Osteoblast (primary cell): Measurements from ENCODE around the gene SUGCT. TPM values are rescaled to one million over a fixed set of nuclear protein-coding genes. Genes with fewer than 3 reads are reported as not detected.

Source experiments
- DNase-seq: peaks from one replicate; pipeline ENCODE4 v3.0.0; 2011; ENCODE audit warnings: low spot score, mixed read lengths; ENCODE audit not compliant: insufficient read length; ENCODE audit errors: missing footprints
- H2AFZ ChIP-seq: 2 replicates; pipeline ENCODE4 v1.6.0; 2011; ENCODE audit warnings: mild to moderate bottlenecking, low read length
- H3K27ac ChIP-seq: 2 replicates; pipeline ENCODE4 v1.5.1; 2011; ENCODE audit warnings: mild to moderate bottlenecking, low read depth, low read length, moderate library complexity
- H3K27me3 ChIP-seq: 2 replicates; pipeline ENCODE4 v1.6.0; 2012; ENCODE audit warnings: mild to moderate bottlenecking, control low read depth, inconsistent platforms, low read length, moderate library complexity; ENCODE audit not compliant: insufficient read depth
- H3K36me3 ChIP-seq: 2 replicates; pipeline ENCODE4 v1.5.1; 2011; ENCODE audit warnings: mild to moderate bottlenecking, low read length, control low read depth, moderate library complexity; ENCODE audit not compliant: insufficient read depth
- H3K4me1 ChIP-seq: 2 replicates; pipeline ENCODE4 v1.5.1; 2011; ENCODE audit warnings: mild to moderate bottlenecking, low read length, control low read depth, moderate library complexity; ENCODE audit not compliant: insufficient read depth
- H3K4me2 ChIP-seq: 2 replicates; pipeline ENCODE4 v1.6.0; 2011; ENCODE audit warnings: mild to moderate bottlenecking, low read length; ENCODE audit not compliant: insufficient read depth
- H3K4me3 ChIP-seq: fragments of 200-600 bp; sonication (generic); 3 replicates; pipeline ENCODE4 v1.5.1; 2012; ENCODE audit warnings: mild to moderate bottlenecking, low read length, inconsistent platforms; ENCODE audit not compliant: insufficient read depth
- H3K79me2 ChIP-seq: 2 replicates; pipeline ENCODE4 v1.6.0; 2012; ENCODE audit warnings: mild to moderate bottlenecking, low read length, control low read depth, inconsistent platforms; ENCODE audit not compliant: insufficient read depth
- H3K9me3 ChIP-seq: 2 replicates; pipeline ENCODE4 v1.5.1; 2011; ENCODE audit warnings: low read depth, low read length, control low read depth
- H4K20me1 ChIP-seq: 2 replicates; pipeline ENCODE4 v1.6.0; 2012; ENCODE audit warnings: mild to moderate bottlenecking, low read length, control low read depth; ENCODE audit not compliant: insufficient read depth
- CTCF ChIP-seq: IDR thresholded peaks from 2 replicates; pipeline ENCODE4 v1.5.1; 2011; ENCODE audit warnings: mild to moderate bottlenecking, low read depth, low read length, moderate library complexity; ENCODE audit errors: extremely low read depth
- total RNA-seq: library from RNA; depleted of rRNA; stranded (reverse); fragments of >200 nt; gene quantifications from 2 replicates; pipeline ENCODE4 v1.2.3, GENCODE V29; 2012

Gene SUGCT
- total RNA-seq, 1 donor: 21.7 TPM

- Histone ChIP-seq H4K20me1 (no peaks in the 10 kb centered on the region), H3K36me3 (no peaks in the 10 kb centered on the region), H3K27me3 (no peaks in the 10 kb centered on the region), H3K9me3 (no peaks in the 10 kb centered on the region), H3K79me2 (no peaks in the 10 kb centered on the region), H3K4me1 (peaks cover 14% of the 10 kb centered on the region), H3K4me3 (no peak overlapping the region), H3K27ac (no peak overlapping the region), H2AFZ (peak overlapping the region; percentile 4), H3K4me2 (no peak overlapping the region)
- no peak for TF ChIP-seq CTCF
- DNase-seq: no peak
These were observed 451.4 kb downstream of the SUGCT start for GRCh38 chr7:40586197-40586596.

GRCh38 chr7:40587419-40587818, 452.6 kb downstream of the SUGCT start:
- H3K9me3 ChIP-seq: no peaks in the 10 kb centered on the region
- no peaks in the 10 kb centered on the region for H3K79me2 ChIP-seq
- no peak overlapping the region for H3K4me2 ChIP-seq
- no peak overlapping the region for H3K27ac ChIP-seq
- no peaks in the 10 kb centered on the region for H3K36me3 ChIP-seq
- peak; percentile 3 for DNase-seq
- H3K4me3 ChIP-seq: no peak overlapping the region
- H2AFZ ChIP-seq: no peak overlapping the region
- H3K4me1 ChIP-seq: peaks cover 14% of the 10 kb centered on the region
- no peaks in the 10 kb centered on the region for H3K27me3 ChIP-seq
- no peak for TF ChIP-seq CTCF
- H4K20me1 ChIP-seq: no peaks in the 10 kb centered on the region

- Histone ChIP-seq H2AFZ (no peak overlapping the region), H3K4me3 (no peak overlapping the region), H4K20me1 (no peaks in the 10 kb centered on the region), H3K4me2 (no peak overlapping the region), H3K36me3 (no peaks in the 10 kb centered on the region), H3K4me1 (no peaks in the 10 kb centered on the region), H3K27me3 (no peaks in the 10 kb centered on the region), H3K27ac (no peak overlapping the region), H3K79me2 (no peaks in the 10 kb centered on the region), H3K9me3 (no peaks in the 10 kb centered on the region)
- DNase-seq: no peak
- TF ChIP-seq CTCF: no peak
These were observed 460.3 kb downstream of the SUGCT start for GRCh38 chr7:40595129-40595528.

- no peaks in the 10 kb centered on the region for H3K79me2 ChIP-seq
- no peak overlapping the region for H3K27ac ChIP-seq
- H2AFZ ChIP-seq: no peak overlapping the region
- no peaks in the 10 kb centered on the region for H3K4me1 ChIP-seq
- no peak overlapping the region for H3K4me2 ChIP-seq
- no peaks in the 10 kb centered on the region for H4K20me1 ChIP-seq
- H3K27me3 ChIP-seq: no peaks in the 10 kb centered on the region
- DNase-seq: no peak
- H3K9me3 ChIP-seq: no peaks in the 10 kb centered on the region
- no peak overlapping the region for H3K4me3 ChIP-seq
- no peak for TF ChIP-seq CTCF
- no peaks in the 10 kb centered on the region for H3K36me3 ChIP-seq
These were observed 461.0 kb downstream of the SUGCT start for GRCh38 chr7:40595832-40596231.
